GM18499 (cell line): ENCODE results near the gene SHB.
"Not testable (repeated sequence)": the region's sequence is repeated elsewhere in the genome, so short reads cannot be mapped to it uniquely, and the experiment has no call there.

Source experiments
- ATAC-seq: cut with Tn5 transposase; IDR thresholded peaks from one replicate; pipeline ENCODE4 v1.9.1; 2021; ENCODE audit warnings: moderate number of reproducible peaks; ENCODE audit not compliant: insufficient read depth, unreplicated experiment

The SHB gene

GRCh38 chr9:37977851-37978480 lies 91.1 kb downstream of the SHB start:
- ATAC-seq: no peak

GRCh38 chr9:37976714-37977477 lies 92.1 kb downstream of the SHB start:
- ATAC-seq: no peak

- ATAC-seq: no peak
These were observed 93.4 kb downstream of the SHB start for GRCh38 chr9:37975639-37976038.

GRCh38 chr9:37974506-37975173 lies 94.4 kb downstream of the SHB start:
- ATAC-seq: no peak

GRCh38 chr9:37972351-37972848 lies 96.6 kb downstream of the SHB start:
- ATAC-seq: no peak

- no peak for ATAC-seq
These were observed 97.3 kb downstream of the SHB start for GRCh38 chr9:37971691-37972090.

GRCh38 chr9:37971108-37971459 lies 97.9 kb downstream of the SHB start:
- no peak for ATAC-seq

GRCh38 chr9:37970301-37971107 lies 98.5 kb downstream of the SHB start:
- no peak for ATAC-seq

GRCh38 chr9:37969558-37970300 lies 99.3 kb downstream of the SHB start:
- ATAC-seq: no peak

- ATAC-seq: no peak
These were observed 99.9 kb downstream of the SHB start for GRCh38 chr9:37969130-37969529.

- no peak for ATAC-seq
These were observed 100.8 kb downstream of the SHB start for GRCh38 chr9:37968228-37968701.

- ATAC-seq: no peak
These were observed 101.3 kb downstream of the SHB start for GRCh38 chr9:37967761-37968080.

- no peak for ATAC-seq
These were observed 101.8 kb downstream of the SHB start for GRCh38 chr9:37967014-37967760.

GRCh38 chr9:37966412-37967013 lies 102.5 kb downstream of the SHB start:
- no peak for ATAC-seq

GRCh38 chr9:37965676-37966345 lies 103.2 kb downstream of the SHB start:
- ATAC-seq: not testable (repeated sequence)

- no peak for ATAC-seq
These were observed 103.9 kb downstream of the SHB start for GRCh38 chr9:37965116-37965515.

- no peak for ATAC-seq
These were observed 104.3 kb downstream of the SHB start for GRCh38 chr9:37964740-37965081.

- no peak for ATAC-seq
These were observed 104.9 kb downstream of the SHB start for GRCh38 chr9:37963936-37964739.
